ENCODE data around the gene CBFA2T3. TPM values are rescaled to one million over a fixed set of nuclear protein-coding genes. Genes with fewer than 3 reads are reported as not detected.

The CBFA2T3 gene
- total RNA-seq, 1 donor from 2014 or later, result not detected

GRCh38 chr16:88871730-88872416 lies 105.1 kb downstream of the CBFA2T3 start:
- DNase-seq (ENCODE audit: extremely low spot score, unreplicated experiment), result no peak
- H3K27ac Mint-ChIP-seq (ENCODE audit: unreplicated experiment), result no peak overlapping the region
- no peaks in the 10 kb centered on the region for H3K4me1 Mint-ChIP-seq (ENCODE audit: unreplicated experiment)
- TF ChIP-seq CTCF (IDR thresholded peaks at IDR 0.05), result no peak
- peaks cover 23% of the 10 kb centered on the region for H3K27me3 Mint-ChIP-seq (ENCODE audit: unreplicated experiment)
- no peaks in the 10 kb centered on the region for H3K9me3 Mint-ChIP-seq (ENCODE audit: unreplicated experiment)
- no peak overlapping the region for H3K4me3 Mint-ChIP-seq (ENCODE audit: unreplicated experiment)
- no peaks in the 10 kb centered on the region for H3K36me3 Mint-ChIP-seq (ENCODE audit: unreplicated experiment)

GRCh38 chr16:88871349-88871702 lies 105.7 kb downstream of the CBFA2T3 start:
- no peak for TF ChIP-seq CTCF (IDR thresholded peaks at IDR 0.05)
- peaks cover 20% of the 10 kb centered on the region for H3K27me3 Mint-ChIP-seq (ENCODE audit: unreplicated experiment)
- no peak for DNase-seq (ENCODE audit: extremely low spot score, unreplicated experiment)
- H3K9me3 Mint-ChIP-seq (ENCODE audit: unreplicated experiment), result no peaks in the 10 kb centered on the region
- H3K4me3 Mint-ChIP-seq (ENCODE audit: unreplicated experiment), result no peak overlapping the region
- H3K36me3 Mint-ChIP-seq (ENCODE audit: unreplicated experiment), result no peaks in the 10 kb centered on the region
- no peaks in the 10 kb centered on the region for H3K4me1 Mint-ChIP-seq (ENCODE audit: unreplicated experiment)
- no peak overlapping the region for H3K27ac Mint-ChIP-seq (ENCODE audit: unreplicated experiment)

- Mint-ChIP-seq H3K27ac (ENCODE audit: unreplicated experiment) (no peak overlapping the region), H3K4me3 (ENCODE audit: unreplicated experiment) (no peak overlapping the region), H3K9me3 (ENCODE audit: unreplicated experiment) (no peaks in the 10 kb centered on the region), H3K27me3 (ENCODE audit: unreplicated experiment) (peaks cover 17% of the 10 kb centered on the region), H3K4me1 (ENCODE audit: unreplicated experiment) (no peaks in the 10 kb centered on the region), H3K36me3 (ENCODE audit: unreplicated experiment) (no peaks in the 10 kb centered on the region)
- no peak for TF ChIP-seq CTCF (IDR thresholded peaks at IDR 0.05)
- no peak for DNase-seq (ENCODE audit: extremely low spot score, unreplicated experiment)
Observed at GRCh38 chr16:88870608-88871348, 106.2 kb downstream of the CBFA2T3 start.

GRCh38 chr16:88869673-88869980 lies 107.4 kb downstream of the CBFA2T3 start:
- H3K9me3 Mint-ChIP-seq (ENCODE audit: unreplicated experiment), result no peaks in the 10 kb centered on the region
- no peak overlapping the region for H3K27ac Mint-ChIP-seq (ENCODE audit: unreplicated experiment)
- no peak for TF ChIP-seq CTCF (IDR thresholded peaks at IDR 0.05)
- H3K4me1 Mint-ChIP-seq (ENCODE audit: unreplicated experiment), result no peaks in the 10 kb centered on the region
- no peak for DNase-seq (ENCODE audit: extremely low spot score, unreplicated experiment)
- H3K36me3 Mint-ChIP-seq (ENCODE audit: unreplicated experiment), result no peaks in the 10 kb centered on the region
- no peak overlapping the region for H3K4me3 Mint-ChIP-seq (ENCODE audit: unreplicated experiment)
- H3K27me3 Mint-ChIP-seq (ENCODE audit: unreplicated experiment), result peaks cover 12% of the 10 kb centered on the region

GRCh38 chr16:88868974-88869672 lies 107.9 kb downstream of the CBFA2T3 start:
- Mint-ChIP-seq H3K27me3 (ENCODE audit: unreplicated experiment) (peaks cover 12% of the 10 kb centered on the region), H3K27ac (ENCODE audit: unreplicated experiment) (no peak overlapping the region), H3K4me3 (ENCODE audit: unreplicated experiment) (no peak overlapping the region), H3K4me1 (ENCODE audit: unreplicated experiment) (no peaks in the 10 kb centered on the region), H3K9me3 (ENCODE audit: unreplicated experiment) (no peaks in the 10 kb centered on the region), H3K36me3 (ENCODE audit: unreplicated experiment) (no peaks in the 10 kb centered on the region)
- DNase-seq (ENCODE audit: extremely low spot score, unreplicated experiment), result no peak
- TF ChIP-seq CTCF (IDR thresholded peaks at IDR 0.05), result no peak
